Measurements from ENCODE around the gene EVI5L.
"Not testable (repeated sequence)": the region's sequence is repeated elsewhere in the genome, so short reads cannot be mapped to it uniquely, and the experiment has no call there.

EVI5L gene

DNA sequence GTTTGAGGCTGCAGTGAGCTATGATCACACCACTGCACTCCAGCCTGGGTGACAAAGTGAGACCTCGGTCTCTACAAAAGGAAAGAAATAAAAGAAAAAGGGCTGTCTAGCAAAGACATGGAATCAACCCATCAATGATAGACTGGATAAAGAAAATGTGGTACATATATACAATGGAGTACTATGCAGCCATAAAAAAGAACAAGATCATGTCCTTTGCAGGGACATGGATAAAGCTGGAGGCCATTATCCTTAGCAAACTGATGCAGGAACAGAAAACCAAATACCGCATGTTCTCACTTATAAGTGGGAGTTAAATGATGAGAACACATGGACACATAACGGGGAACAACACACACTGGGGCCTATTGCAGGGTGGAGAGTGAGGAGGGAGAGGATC is 14.0 kb upstream of the EVI5L start:
- not testable (repeated sequence) for DNase-seq (ENCODE audit: low read depth in 2 of 2)

DNA sequence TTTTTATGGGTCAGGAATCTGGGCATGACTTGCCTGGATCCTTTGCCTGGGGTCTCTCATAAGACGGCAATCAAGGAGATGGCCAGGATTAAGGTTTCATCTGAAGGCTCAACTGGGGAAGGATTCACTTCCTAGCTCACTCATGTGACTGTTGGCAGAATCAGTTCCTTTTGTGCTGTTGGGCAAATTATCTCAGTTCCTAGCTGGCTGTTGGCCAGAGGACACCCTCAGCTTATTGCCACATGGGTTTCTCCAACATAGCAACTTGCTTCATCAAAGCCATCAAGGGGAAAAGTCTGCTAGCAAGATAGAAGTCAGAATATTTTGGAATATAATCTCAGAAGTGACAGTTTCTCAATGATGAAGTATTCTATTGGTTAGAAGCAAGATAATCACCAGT is 12.2 kb upstream of the EVI5L start:
- no peak for DNase-seq (ENCODE audit: low read depth in 2 of 2)

- no peak for DNase-seq (ENCODE audit: low read depth in 2 of 2)
These were observed 11.2 kb upstream of the EVI5L start for GRCh38 chr19:7818806-7819205.

- no peak for DNase-seq (ENCODE audit: low read depth in 2 of 2)
These were observed 10.7 kb upstream of the EVI5L start for GRCh38 chr19:7819337-7819736.

DNA sequence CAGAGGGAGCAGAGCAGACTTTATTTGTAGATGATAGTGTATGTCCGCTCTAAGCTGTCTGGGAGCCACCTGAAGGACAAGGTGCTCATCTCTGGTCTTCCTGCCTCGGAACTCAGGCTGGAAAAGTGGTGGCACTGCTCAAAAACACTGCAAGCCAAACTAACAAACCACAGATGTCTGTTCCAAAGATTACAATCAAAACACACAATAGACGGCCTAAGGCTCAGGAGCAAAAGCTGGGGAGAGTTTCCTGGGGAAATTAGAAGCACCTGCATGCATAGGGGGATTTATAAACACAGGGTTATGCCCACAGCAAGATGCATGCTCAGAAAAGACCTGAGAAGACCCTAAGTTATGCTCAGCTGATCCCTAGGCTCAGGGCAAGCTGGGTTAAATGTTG is 9.4 kb upstream of the EVI5L start:
- DNase-seq (ENCODE audit: low read depth in 2 of 2), result no peak

DNA sequence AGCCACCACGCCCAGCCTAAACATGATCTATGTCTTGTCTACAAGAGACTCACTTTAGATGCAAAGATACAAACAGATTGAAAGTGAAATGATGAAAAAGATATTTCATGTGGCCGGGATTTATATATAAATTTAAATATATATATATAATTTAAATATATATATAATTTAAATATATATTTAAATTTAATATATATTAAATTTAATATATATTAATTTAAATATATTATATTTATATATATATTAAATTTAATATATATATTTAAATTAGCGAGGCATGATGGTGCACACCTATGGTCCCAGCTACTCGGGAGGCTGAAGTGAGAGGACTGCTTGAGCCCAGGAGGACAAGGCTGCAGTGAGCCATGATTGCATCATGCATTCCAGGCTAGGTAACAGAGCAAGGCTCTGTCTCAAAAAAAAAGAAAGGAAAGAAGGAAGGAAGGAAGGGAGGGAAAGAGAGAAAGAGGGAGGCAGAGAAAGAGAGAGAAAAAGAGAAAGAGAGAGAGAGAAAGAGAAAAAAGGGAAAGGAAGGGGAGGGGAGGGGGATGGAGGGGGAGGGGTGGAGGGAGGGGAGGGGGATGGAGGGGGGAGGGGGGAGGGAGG is 7.0 kb upstream of the EVI5L start:
- no peak for DNase-seq (ENCODE audit: low read depth in 2 of 2)

DNA sequence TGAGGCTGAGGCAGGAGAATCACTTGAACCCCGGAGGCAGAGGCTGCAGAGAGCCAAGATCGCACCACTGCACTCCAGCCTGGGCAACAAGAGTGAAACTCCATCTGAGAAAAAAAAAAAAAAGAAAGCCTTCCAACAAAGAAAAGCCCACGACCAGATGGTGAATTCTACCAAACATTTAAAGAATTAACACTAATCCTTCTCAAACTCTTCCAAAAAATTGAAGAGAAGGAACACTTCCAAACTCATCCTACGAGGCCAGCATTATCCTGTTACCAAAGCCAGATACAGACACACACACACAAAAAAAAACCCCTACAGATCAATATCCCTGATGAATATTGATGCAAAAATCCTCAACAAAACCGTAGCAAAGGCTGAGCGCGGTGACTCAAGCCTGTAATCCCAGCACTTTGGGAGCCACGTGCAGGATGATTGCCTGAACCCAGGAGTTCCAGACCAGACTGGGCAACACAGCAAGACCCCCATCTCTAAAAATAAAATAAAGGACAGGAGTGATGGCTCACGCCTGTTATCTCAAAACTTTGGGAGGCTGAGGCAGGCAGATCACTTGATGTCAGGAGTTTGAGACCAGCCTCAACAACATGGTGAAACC is 6.2 kb upstream of the EVI5L start:
- DNase-seq (ENCODE audit: low read depth in 2 of 2), result no peak

GRCh38 chr19:7829166-7829520 is 875 bp upstream of the EVI5L start:
- no peak for DNase-seq (ENCODE audit: low read depth in 2 of 2)

- DNase-seq (ENCODE audit: low read depth in 2 of 2), result no peak
These were observed 304 bp downstream of the EVI5L start for GRCh38 chr19:7830272-7830771.

DNA sequence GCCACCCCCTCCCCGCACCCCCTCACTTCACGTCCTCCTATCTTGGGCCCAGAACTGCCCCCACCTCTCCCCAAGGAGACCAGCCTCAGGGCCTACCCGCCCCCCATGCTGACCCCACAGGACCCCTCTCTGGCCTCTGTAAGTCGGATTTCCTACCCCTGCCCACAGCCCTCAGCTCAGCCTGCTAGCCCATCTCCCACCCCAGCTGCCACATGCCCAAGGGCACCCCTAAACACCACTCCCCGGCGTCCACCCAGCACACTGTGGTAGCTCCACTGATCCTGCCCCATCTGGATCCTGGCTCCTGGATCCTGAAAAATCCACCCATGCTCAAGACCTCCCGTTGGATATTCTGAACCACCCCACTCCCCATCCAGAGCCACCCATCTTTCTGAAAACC is 805 bp downstream of the EVI5L start:
- DNase-seq (ENCODE audit: low read depth in 2 of 2), result no peak

GRCh38 chr19:7831452-7831851 is 1.4 kb downstream of the EVI5L start:
- DNase-seq (ENCODE audit: low read depth in 2 of 2), result no peak

- no peak for DNase-seq (ENCODE audit: low read depth in 2 of 2)
These were observed 2.0 kb downstream of the EVI5L start for GRCh38 chr19:7832009-7832408.

DNA sequence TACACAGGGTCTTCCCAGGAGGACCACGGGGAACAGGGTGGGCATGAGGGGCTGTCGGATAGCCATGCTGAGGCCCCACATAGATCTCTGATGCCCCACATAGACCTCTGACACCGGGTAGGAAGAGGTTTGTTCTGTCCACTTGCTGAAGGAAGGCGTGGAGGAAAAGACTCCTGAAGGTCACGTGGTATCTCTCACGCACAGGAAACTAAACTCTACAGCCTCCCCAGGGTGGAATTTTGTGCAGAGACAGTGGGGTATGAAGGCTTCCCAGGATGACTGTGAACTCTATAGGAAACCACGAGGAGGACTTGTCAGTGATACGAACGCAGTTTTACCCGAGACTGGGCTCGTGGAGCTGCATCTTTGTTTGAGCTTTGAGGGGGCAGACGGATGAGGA is 2.8 kb downstream of the EVI5L start:
- DNase-seq (ENCODE audit: low read depth in 2 of 2), result no peak

DNA sequence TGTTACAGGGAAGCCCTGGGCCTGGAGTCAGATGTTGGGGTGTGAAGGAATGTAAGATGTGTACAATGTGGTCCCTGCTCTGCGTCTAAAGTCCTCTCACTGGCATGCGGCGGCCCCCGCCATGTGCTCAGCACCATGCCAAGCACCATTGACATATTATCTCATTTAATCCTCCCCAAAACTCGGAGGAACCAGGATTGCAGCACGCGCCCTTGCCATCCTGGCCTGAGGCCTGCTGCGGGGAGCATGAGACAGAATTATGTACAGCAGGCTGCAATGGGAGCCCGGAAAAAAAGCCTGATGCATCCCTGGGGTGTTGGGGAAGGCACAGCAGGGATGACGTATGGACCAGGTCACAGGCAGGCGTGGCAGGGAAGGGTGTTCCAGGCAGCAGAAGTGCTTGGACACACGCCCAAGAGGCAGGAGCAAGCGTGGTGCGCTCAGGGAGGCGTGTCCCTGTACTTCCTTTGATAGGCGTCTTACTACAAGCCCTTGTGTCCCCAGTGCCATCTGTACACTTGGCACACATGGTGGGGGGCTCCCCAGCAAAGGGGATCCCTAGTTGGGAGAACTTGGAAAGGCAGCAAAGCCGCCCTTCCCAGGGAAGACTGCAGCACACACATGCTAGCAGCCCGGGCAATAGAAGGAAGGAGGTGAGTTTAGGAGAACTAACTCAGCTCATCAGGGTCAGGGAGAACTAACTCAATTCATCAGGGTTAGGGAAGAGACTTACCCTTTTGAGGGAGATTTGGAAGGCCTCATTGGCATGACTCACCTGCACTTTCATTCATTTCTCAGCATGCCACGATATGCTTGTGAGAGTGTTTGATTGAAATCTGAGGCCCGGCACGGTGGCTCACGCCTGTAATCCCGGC is 3.4 kb downstream of the EVI5L start:
- no peak for DNase-seq (ENCODE audit: low read depth in 2 of 2)

DNA sequence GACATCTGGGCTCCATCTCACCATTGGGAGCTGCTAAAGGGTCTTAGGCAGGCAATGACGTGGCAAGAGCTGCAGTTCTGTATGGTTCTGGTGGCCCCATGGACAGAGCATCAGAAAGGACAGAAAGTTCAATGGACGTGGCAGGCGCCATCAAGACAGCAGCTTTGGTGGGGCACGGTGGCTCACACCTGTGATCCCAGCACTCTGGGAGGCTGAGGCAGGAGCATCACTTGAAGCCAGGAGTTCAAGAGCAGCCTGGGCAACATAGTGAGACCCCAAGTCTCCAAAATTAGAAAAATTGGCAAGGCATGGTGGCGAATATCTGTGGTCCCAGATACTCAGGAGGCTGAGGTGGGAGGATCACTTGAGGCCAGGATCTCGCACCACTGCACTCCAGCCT is 9.5 kb downstream of the EVI5L start:
- DNase-seq (ENCODE audit: low read depth in 2 of 2), result no peak

DNA sequence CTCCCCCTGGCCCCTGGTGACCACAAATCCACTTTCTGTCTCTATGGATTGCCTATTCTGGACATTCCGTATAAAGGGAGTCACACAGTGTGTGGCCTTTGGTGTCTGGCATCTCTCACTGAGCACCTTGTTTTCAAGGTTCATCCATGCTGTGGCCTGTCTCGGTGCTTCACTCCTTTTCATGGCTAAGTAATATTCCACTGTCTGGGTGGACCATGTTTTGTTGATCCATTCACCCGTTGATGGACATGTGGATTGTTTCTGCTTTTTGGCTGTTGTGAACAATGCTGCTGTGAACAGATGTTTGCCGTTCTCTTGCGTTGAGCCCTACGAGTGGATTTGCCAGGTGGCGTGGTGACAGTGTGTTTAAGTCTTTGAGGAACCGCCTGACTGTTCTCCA is 10.6 kb downstream of the EVI5L start:
- no peak for DNase-seq (ENCODE audit: low read depth in 2 of 2)

- no peak for DNase-seq (ENCODE audit: low read depth in 2 of 2)
These were observed 12.0 kb downstream of the EVI5L start for GRCh38 chr19:7841751-7842660.

GRCh38 chr19:7842661-7843294 is 12.8 kb downstream of the EVI5L start:
- no peak for DNase-seq (ENCODE audit: low read depth in 2 of 2)

GRCh38 chr19:7843521-7843920 is 13.5 kb downstream of the EVI5L start:
- no peak for DNase-seq (ENCODE audit: low read depth in 2 of 2)

- DNase-seq (ENCODE audit: low read depth in 2 of 2), result no peak
These were observed 14.4 kb downstream of the EVI5L start for GRCh38 chr19:7844405-7844804.

GRCh38 chr19:7844951-7845350 is 14.9 kb downstream of the EVI5L start:
- no peak for DNase-seq (ENCODE audit: low read depth in 2 of 2)
